MM.1S (cell line): ENCODE measurements around the gene ODF2L.

Experiments used
- CTCF ChIP-seq: fragments of 300-600 bp; sonication (generic); IDR thresholded peaks from 2 replicates; pipeline ENCODE4 v1.5.1; 2016; ENCODE audit warnings: antibody characterized with exemption, low read length, mixed read lengths
- EZH2 ChIP-seq: fragments of 300-600 bp; sonication (generic); optimal IDR thresholded peaks from 2 replicates; pipeline ENCODE3; 2017; ENCODE audit warnings: low read depth, mild to moderate bottlenecking, antibody characterized with exemption, low read length, mixed read lengths
- EZH2phosphoT487 ChIP-seq: fragments of 300-600 bp; sonication (generic); IDR thresholded peaks from 2 replicates; pipeline ENCODE4 v1.6.1; 2018; ENCODE audit warnings: antibody characterized with exemption, low read length

- no peak for TF ChIP-seq CTCF
- no peak for TF ChIP-seq EZH2
- TF ChIP-seq EZH2phosphoT487 = no peak
These were observed 371 bp upstream of the ODF2L start for GRCh38 chr1:86396498-86396890.
